K562 (cell line): ENCODE results near the gene BLTP3A. TPM values are rescaled to one million over a fixed set of nuclear protein-coding genes. Genes with fewer than 3 reads are reported as not detected.

Experiments
- CC2D1A ChIP-seq: fragments of 450-650 bp; IDR thresholded peaks from 2 replicates; pipeline ENCODE4 v1.6.1; 2017; ENCODE audit warnings: mild to moderate bottlenecking
- FOXK2 ChIP-seq, 2 experiments: fragments of 450-650 bp; IDR thresholded peaks in 1 of 2; conservative IDR thresholded peaks in 1 of 2; 2 replicates each; pipeline ENCODE4 v1.6.1; 2016; ENCODE audit warnings: low read depth in 2 of 2, mild to moderate bottlenecking in 1 of 2
- FOXM1 ChIP-seq, 2 experiments: fragments of 450-650 bp in 1 of 2; sonication (generic) in 1 of 2; formaldehyde crosslinking in 1 of 2; IDR thresholded peaks; 2 replicates each; pipeline versions ENCODE4 v1.6.1 to v1.9.0; 2017 to 2022; ENCODE audit warnings: low read depth in 2 of 2, mild to moderate bottlenecking in 2 of 2, missing genetic modification reagents in 1 of 2, moderate library complexity in 1 of 2
- HDAC6 ChIP-seq: IDR thresholded peaks from 2 replicates; pipeline ENCODE4 v1.6.1; 2012; ENCODE audit warnings: low read depth, mild to moderate bottlenecking, control low read depth, inconsistent platforms, low read length, moderate library complexity
- MCM5 ChIP-seq: fragments of 450-650 bp; IDR thresholded peaks from 2 replicates; pipeline ENCODE4 v1.6.1; 2016; ENCODE audit warnings: low read depth
- SMARCA5 ChIP-seq: fragments of 450-650 bp; IDR thresholded peaks from 2 replicates; pipeline ENCODE4 v1.6.1; 2016
- SMARCC2 ChIP-seq: fragments of 450-650 bp; IDR thresholded peaks from 2 replicates; pipeline ENCODE4 v1.6.1; 2017; ENCODE audit warnings: antibody characterized with exemption, moderate library complexity, mild to moderate bottlenecking, low read depth
- SUPT5H ChIP-seq: fragments of 450-650 bp; IDR thresholded peaks from 2 replicates; pipeline ENCODE4 v1.6.1; 2016
- TARDBP ChIP-seq: fragments of 450-650 bp; IDR thresholded peaks from 2 replicates; pipeline ENCODE4 v1.6.1; 2016
- ZBTB7A ChIP-seq: IDR thresholded peaks from 2 replicates; pipeline ENCODE4 v1.6.1; 2011; ENCODE audit warnings: low read depth, mild to moderate bottlenecking, low read length, moderate library complexity, borderline replicate concordance; ENCODE audit not compliant: control insufficient read depth
- ZNF253 ChIP-seq: fragments of 250-450 bp; sonication (Bioruptor Pico); conservative IDR thresholded peaks from 2 replicates; pipeline ENCODE4 v1.6.1; 2021; ENCODE audit warnings: mild to moderate bottlenecking
- polyA plus RNA-seq, 8 experiments: library from polyadenylated mRNA; depleted of rRNA in 4 of 8; stranded (reverse) in 5 of 8; unstranded in 3 of 8; fragments of >200 nt; fragmentation: Nextera tagmentation in 2 of 8; fragmentation: Illumina TruSeq in 1 of 8; extraction: Ambion mirVana in 2 of 8; extraction: Trizol in 1 of 8; gene quantifications; 2 replicates each; pipeline versions ENCODE4 v1.2.1 to v1.2.3, GENCODE V29; 2011 to 2014; ENCODE audit warnings: inconsistent platforms in 1 of 8, missing spikeins in 1 of 8
- total RNA-seq, 7 experiments: library from RNA; depleted of rRNA in 6 of 7; stranded (reverse); fragments of >200 nt in 6 of 7; fragmentation: Illumina TruSeq in 2 of 7; extraction: Trizol in 2 of 7; gene quantifications; 2 replicates each; pipeline versions ENCODE4 v1.2.1 to v1.2.3, GENCODE V29; 2011 to 2021; ENCODE audit warnings: low replicate concordance in 1 of 7
- TF ChIP-seq, protein P1 (sequence below): IDR thresholded peaks from 2 replicates; pipeline ENCODE4 v1.6.1; 2012; ENCODE audit warnings: low read depth, low read length, improper control_type of control experiment, borderline replicate concordance
- TF ChIP-seq, protein P2 (sequence below): fragments of 450-650 bp; formaldehyde crosslinking; IDR thresholded peaks from 2 replicates; pipeline ENCODE4 v1.4.0; 2022; ENCODE audit warnings: mild to moderate bottlenecking, moderate library complexity
- TF ChIP-seq, protein P3 (sequence below): sonication (generic); formaldehyde crosslinking; IDR thresholded peaks from 2 replicates; pipeline ENCODE4 v1.5.0; 2020; ENCODE audit warnings: missing genetic modification reagents
- TF ChIP-seq, protein P4 (sequence below): fragments of 450-650 bp; IDR thresholded peaks from 2 replicates; pipeline ENCODE4 v1.6.1; 2016

The BLTP3A gene
- total and polyA plus RNA-seq, 9 of the 15 experiments (the other 6 are each of a cell fraction or from before 2014, with no cell fraction given) = 7.5 to 34.6 (median 15.5) TPM

DNA sequence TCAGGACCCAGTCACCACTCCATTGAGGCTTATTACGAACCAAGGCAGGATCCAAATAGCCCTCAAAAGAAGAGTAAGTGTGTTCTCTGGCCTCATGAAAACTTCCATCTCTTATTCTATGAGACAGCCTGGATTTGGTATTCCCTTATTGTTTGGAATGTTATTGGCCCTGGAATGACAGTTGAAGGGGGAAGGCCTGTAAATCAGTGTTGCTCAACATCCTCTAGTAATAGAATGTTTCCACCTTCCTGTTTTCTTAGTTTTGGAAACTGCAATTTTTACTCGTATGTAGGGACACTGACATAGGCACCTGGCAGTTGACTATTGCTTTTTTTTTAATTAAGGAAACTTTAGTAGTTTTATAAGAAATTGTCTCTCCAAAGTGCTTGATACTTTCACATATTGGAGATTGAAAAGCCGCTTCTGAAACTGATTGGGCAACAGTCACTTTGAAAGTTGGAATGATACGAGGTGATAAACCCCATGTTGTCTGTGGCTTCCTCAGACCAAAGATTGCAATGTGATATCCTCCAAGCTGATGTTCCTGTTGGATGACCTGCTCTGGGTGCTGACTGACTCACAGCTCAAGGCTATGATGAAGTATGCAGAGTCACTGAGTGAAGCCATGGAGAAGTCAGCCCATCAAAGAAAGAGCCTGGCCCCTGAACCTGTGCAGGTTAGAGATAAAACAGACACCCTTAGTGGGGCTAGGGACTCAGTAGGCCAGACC lies 43.1 kb downstream of the BLTP3A start (continued):
- TF ChIP-seq, protein P1, sequence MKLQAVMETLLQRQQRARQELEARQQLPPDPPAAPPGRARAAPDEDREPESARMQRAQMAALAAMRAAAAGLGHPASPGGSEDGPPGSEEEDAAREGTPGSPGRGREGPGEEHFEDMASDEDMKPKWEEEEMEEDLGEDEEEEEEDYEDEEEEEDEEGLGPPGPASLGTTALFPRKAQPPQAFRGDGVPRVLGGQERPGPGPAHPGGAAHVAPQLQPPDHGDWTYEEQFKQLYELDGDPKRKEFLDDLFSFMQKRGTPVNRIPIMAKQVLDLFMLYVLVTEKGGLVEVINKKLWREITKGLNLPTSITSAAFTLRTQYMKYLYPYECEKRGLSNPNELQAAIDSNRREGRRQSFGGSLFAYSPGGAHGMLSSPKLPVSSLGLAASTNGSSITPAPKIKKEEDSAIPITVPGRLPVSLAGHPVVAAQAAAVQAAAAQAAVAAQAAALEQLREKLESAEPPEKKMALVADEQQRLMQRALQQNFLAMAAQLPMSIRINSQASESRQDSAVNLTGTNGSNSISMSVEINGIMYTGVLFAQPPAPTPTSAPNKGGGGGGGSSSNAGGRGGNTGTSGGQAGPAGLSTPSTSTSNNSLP = peak; percentile 54; the same call in 1 of the 2 replicates
- TF ChIP-seq FOXM1 (IDR thresholded peaks at IDR 0.05; ENCODE audit: low read depth) (peak; percentile 29; the same call in 1 of the 2 replicates), FOXM1 (CRISPR knock-in tag; IDR thresholded peaks at IDR 0.05; ENCODE audit: low read depth) (no peak), SMARCC2 (0 out of 2 replicates have a peak, but pooled peaks have one; percentile 41), SMARCA5 (no peak), TARDBP (no peak), HDAC6 (no peak), ZNF253 (CRISPR knock-in tag) (no peak), MCM5 (no peak), ZBTB7A (no peak), FOXK2 (conservative IDR thresholded peaks at IDR 0.05 in 1 of 2, IDR thresholded peaks at IDR 0.05 in 1 of 2; ENCODE audit: low read depth in 2 of 2) (peak in 1 of 2 experiments; percentile 27; a peak in 1 of 4 replicates), CC2D1A (no peak), SUPT5H (no peak)
- TF ChIP-seq, protein P2, sequence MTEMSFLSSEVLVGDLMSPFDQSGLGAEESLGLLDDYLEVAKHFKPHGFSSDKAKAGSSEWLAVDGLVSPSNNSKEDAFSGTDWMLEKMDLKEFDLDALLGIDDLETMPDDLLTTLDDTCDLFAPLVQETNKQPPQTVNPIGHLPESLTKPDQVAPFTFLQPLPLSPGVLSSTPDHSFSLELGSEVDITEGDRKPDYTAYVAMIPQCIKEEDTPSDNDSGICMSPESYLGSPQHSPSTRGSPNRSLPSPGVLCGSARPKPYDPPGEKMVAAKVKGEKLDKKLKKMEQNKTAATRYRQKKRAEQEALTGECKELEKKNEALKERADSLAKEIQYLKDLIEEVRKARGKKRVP (CRISPR knock-in tag) = no peak
- TF ChIP-seq, protein P3, sequence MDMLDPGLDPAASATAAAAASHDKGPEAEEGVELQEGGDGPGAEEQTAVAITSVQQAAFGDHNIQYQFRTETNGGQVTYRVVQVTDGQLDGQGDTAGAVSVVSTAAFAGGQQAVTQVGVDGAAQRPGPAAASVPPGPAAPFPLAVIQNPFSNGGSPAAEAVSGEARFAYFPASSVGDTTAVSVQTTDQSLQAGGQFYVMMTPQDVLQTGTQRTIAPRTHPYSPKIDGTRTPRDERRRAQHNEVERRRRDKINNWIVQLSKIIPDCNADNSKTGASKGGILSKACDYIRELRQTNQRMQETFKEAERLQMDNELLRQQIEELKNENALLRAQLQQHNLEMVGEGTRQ (CRISPR knock-in tag) = no peak
- TF ChIP-seq, protein P4, sequence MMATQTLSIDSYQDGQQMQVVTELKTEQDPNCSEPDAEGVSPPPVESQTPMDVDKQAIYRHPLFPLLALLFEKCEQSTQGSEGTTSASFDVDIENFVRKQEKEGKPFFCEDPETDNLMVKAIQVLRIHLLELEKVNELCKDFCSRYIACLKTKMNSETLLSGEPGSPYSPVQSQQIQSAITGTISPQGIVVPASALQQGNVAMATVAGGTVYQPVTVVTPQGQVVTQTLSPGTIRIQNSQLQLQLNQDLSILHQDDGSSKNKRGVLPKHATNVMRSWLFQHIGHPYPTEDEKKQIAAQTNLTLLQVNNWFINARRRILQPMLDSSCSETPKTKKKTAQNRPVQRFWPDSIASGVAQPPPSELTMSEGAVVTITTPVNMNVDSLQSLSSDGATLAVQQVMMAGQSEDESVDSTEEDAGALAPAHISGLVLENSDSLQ = no peak; the same call in 1 of the 2 replicates
